OCI-LY7 (cell line): ENCODE data around the gene MINDY3.

Experiments used
- EZH2phosphoT487 ChIP-seq: fragments of 200-600 bp; sonication (generic); IDR thresholded peaks from 2 replicates; pipeline ENCODE4 v1.6.1; 2018; ENCODE audit warnings: low read depth, borderline replicate concordance, mild to moderate bottlenecking, mixed run types, antibody characterized with exemption, low read length, moderate library complexity, mixed read lengths
- TF ChIP-seq, protein P1 (sequence below): fragments of 200-600 bp; sonication (generic); conservative IDR thresholded peaks from 2 replicates; pipeline ENCODE4 v1.5.1; 2014; ENCODE audit warnings: mild to moderate bottlenecking, antibody characterized with exemption, low read length, moderate library complexity, mixed read lengths

DNA sequence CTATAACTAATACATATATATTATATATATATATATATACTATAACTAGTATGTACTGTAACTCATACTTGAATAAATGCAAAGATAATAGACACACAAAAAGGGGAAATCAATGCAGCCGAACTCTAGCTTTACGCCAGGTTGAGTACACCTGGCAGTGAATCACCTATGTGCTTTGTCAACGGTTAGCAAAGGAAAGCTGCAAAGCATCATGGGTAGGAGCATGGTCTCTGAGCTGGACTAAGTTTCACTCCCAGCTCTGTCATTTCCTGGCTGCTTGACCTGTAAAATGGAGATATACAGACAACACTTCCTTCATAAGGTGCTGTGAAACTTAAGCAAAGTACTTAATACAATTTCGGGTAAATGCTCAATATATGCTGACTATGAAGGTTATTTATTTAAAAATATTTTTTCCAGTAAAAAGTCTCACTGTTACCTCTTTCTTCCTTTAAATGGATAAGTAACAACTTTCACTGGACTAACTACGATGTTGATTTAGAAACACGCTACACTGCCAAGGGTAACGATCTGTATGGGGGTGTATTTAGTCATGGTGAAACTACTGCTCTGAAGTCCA is 78.8 kb downstream of the MINDY3 start:
- TF ChIP-seq, protein P1, sequence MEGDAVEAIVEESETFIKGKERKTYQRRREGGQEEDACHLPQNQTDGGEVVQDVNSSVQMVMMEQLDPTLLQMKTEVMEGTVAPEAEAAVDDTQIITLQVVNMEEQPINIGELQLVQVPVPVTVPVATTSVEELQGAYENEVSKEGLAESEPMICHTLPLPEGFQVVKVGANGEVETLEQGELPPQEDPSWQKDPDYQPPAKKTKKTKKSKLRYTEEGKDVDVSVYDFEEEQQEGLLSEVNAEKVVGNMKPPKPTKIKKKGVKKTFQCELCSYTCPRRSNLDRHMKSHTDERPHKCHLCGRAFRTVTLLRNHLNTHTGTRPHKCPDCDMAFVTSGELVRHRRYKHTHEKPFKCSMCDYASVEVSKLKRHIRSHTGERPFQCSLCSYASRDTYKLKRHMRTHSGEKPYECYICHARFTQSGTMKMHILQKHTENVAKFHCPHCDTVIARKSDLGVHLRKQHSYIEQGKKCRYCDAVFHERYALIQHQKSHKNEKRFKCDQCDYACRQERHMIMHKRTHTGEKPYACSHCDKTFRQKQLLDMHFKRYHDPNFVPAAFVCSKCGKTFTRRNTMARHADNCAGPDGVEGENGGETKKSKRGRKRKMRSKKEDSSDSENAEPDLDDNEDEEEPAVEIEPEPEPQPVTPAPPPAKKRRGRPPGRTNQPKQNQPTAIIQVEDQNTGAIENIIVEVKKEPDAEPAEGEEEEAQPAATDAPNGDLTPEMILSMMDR, result no peak
- TF ChIP-seq EZH2phosphoT487, result no peak
